GM18526 (cell line): Measurements from ENCODE around the gene GPC4.

Experiments
- POLR2A ChIP-seq: IDR thresholded peaks from 3 replicates; pipeline ENCODE4 v1.6.1; 2011; ENCODE audit not compliant: insufficient read length; ENCODE audit errors: extremely low read depth

GPC4 gene

GRCh38 chrX:133251204-133251603, 164.1 kb downstream of the GPC4 start:
- no peak for TF ChIP-seq POLR2A

GRCh38 chrX:133250184-133251100, 164.8 kb downstream of the GPC4 start:
- TF ChIP-seq POLR2A = no peak
